GM23338 (cell line): ENCODE measurements around the gene RPTOR.

Source experiments
- CREB1 ChIP-seq: fragments of 250-450 bp; sonication (Bioruptor Pico); IDR thresholded peaks from 2 replicates; pipeline ENCODE4 v1.5.0; 2020; ENCODE audit warnings: low read depth, mild to moderate bottlenecking, moderate library complexity
- EZH2 ChIP-seq: fragments of 200-600 bp; sonication (generic); IDR thresholded peaks from one replicate; pipeline ENCODE4 v1.8.0; 2017; ENCODE audit warnings: antibody characterized with exemption, mild to moderate bottlenecking, low read depth; ENCODE audit not compliant: unreplicated experiment
- EZH2phosphoT487 ChIP-seq: fragments of 200-600 bp; sonication (generic); IDR thresholded peaks from one replicate; pipeline ENCODE4 v1.8.1; 2018; ENCODE audit warnings: antibody characterized with exemption; ENCODE audit not compliant: unreplicated experiment
- JUNB ChIP-seq: IDR thresholded peaks from one replicate; pipeline ENCODE4 v1.6.1; 2016; ENCODE audit warnings: antibody characterized with exemption; ENCODE audit not compliant: unreplicated experiment
- NANOG ChIP-seq: IDR thresholded peaks from 2 replicates; pipeline ENCODE4 v1.6.1; 2016; ENCODE audit warnings: antibody characterized with exemption, borderline replicate concordance
- POLR2AphosphoS5 ChIP-seq: IDR thresholded peaks from 2 replicates; pipeline ENCODE4 v1.6.1; 2016; ENCODE audit warnings: antibody characterized with exemption, low read depth
- ZNF114 ChIP-seq: fragments of 250-450 bp; sonication (Bioruptor Pico); IDR thresholded peaks from 2 replicates; pipeline ENCODE4 v1.5.0; 2020; ENCODE audit warnings: mild to moderate bottlenecking, moderate library complexity
- ZNF331 ChIP-seq: fragments of 250-450 bp; sonication (Bioruptor Pico); IDR thresholded peaks from 2 replicates; pipeline ENCODE4 v1.5.0; 2020; ENCODE audit warnings: low read depth, mild to moderate bottlenecking, moderate library complexity
- TF ChIP-seq, protein P1 (sequence below), 2 experiments: fragments of 200-600 bp in 1 of 2; sonication (generic) in 1 of 2; conservative IDR thresholded peaks; 2 replicates each; pipeline versions ENCODE4 v1.5.1 to v1.6.1; 2016 to 2017; ENCODE audit warnings: antibody characterized with exemption in 2 of 2, low read depth in 2 of 2, mild to moderate bottlenecking in 2 of 2, moderate library complexity in 1 of 2
- TF ChIP-seq, protein P2 (sequence below): IDR thresholded peaks from one replicate; pipeline ENCODE4 v1.6.1; 2018; ENCODE audit warnings: antibody characterized with exemption; ENCODE audit not compliant: unreplicated experiment
- TF ChIP-seq, protein P3 (sequence below): IDR thresholded peaks from 2 replicates; pipeline ENCODE4 v1.6.1; 2016; ENCODE audit warnings: antibody characterized with exemption

DNA sequence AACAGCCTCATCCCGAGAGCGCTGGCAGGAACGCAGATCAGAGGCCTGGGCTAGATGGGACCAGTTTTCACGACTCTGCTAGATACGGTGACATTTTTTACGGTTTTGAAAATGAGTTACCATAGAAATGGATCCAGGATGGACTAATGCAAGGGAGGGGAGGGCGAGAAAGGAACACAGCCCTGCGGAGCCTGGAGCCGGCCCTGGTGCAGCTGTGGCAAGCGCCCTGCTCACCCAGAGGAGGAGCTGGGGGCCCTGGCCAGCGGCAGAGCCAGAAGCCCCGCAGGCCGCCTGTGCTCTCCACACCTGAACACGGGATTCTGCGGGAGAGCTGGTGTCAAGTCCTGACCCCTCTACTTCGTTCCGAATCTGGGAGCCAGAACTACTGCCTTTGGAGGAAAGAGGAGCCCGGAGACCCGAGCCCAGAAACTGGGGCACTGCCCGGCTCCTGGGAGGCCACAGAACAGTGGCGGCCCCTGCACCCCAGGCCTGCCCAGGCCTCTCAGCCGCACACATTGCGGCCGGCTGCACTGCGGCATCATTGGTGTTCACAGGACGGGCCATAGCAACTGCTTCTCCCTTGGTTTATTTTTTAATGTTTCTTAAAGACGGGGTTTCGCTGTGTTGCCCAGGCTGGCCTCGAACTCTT, 358.4 kb downstream of the RPTOR start:
- TF ChIP-seq, protein P1, sequence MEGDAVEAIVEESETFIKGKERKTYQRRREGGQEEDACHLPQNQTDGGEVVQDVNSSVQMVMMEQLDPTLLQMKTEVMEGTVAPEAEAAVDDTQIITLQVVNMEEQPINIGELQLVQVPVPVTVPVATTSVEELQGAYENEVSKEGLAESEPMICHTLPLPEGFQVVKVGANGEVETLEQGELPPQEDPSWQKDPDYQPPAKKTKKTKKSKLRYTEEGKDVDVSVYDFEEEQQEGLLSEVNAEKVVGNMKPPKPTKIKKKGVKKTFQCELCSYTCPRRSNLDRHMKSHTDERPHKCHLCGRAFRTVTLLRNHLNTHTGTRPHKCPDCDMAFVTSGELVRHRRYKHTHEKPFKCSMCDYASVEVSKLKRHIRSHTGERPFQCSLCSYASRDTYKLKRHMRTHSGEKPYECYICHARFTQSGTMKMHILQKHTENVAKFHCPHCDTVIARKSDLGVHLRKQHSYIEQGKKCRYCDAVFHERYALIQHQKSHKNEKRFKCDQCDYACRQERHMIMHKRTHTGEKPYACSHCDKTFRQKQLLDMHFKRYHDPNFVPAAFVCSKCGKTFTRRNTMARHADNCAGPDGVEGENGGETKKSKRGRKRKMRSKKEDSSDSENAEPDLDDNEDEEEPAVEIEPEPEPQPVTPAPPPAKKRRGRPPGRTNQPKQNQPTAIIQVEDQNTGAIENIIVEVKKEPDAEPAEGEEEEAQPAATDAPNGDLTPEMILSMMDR (conservative IDR thresholded peaks at IDR 0.05; ENCODE audit: low read depth in 2 of 2), result no peak
- TF ChIP-seq EZH2phosphoT487, result no peak
- TF ChIP-seq POLR2AphosphoS5, result no peak
- TF ChIP-seq EZH2, result no peak
- TF ChIP-seq, protein P2, sequence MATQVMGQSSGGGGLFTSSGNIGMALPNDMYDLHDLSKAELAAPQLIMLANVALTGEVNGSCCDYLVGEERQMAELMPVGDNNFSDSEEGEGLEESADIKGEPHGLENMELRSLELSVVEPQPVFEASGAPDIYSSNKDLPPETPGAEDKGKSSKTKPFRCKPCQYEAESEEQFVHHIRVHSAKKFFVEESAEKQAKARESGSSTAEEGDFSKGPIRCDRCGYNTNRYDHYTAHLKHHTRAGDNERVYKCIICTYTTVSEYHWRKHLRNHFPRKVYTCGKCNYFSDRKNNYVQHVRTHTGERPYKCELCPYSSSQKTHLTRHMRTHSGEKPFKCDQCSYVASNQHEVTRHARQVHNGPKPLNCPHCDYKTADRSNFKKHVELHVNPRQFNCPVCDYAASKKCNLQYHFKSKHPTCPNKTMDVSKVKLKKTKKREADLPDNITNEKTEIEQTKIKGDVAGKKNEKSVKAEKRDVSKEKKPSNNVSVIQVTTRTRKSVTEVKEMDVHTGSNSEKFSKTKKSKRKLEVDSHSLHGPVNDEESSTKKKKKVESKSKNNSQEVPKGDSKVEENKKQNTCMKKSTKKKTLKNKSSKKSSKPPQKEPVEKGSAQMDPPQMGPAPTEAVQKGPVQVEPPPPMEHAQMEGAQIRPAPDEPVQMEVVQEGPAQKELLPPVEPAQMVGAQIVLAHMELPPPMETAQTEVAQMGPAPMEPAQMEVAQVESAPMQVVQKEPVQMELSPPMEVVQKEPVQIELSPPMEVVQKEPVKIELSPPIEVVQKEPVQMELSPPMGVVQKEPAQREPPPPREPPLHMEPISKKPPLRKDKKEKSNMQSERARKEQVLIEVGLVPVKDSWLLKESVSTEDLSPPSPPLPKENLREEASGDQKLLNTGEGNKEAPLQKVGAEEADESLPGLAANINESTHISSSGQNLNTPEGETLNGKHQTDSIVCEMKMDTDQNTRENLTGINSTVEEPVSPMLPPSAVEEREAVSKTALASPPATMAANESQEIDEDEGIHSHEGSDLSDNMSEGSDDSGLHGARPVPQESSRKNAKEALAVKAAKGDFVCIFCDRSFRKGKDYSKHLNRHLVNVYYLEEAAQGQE, result no peak
- no peak for TF ChIP-seq JUNB
- no peak for TF ChIP-seq ZNF331
- TF ChIP-seq, protein P3, sequence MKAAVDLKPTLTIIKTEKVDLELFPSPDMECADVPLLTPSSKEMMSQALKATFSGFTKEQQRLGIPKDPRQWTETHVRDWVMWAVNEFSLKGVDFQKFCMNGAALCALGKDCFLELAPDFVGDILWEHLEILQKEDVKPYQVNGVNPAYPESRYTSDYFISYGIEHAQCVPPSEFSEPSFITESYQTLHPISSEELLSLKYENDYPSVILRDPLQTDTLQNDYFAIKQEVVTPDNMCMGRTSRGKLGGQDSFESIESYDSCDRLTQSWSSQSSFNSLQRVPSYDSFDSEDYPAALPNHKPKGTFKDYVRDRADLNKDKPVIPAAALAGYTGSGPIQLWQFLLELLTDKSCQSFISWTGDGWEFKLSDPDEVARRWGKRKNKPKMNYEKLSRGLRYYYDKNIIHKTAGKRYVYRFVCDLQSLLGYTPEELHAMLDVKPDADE, result no peak
- no peak for TF ChIP-seq ZNF114 (CRISPR knock-in tag)
- TF ChIP-seq CREB1 (CRISPR knock-in tag), result no peak
- no peak for TF ChIP-seq NANOG
